T-cell (primary cell): ENCODE measurements around the gene NOL4L. TPM values are rescaled to one million over a fixed set of nuclear protein-coding genes. Genes with fewer than 3 reads are reported as not detected.

Experiments
- ATAC-seq, 4 experiments: fragments of 200-7000 bp in 3 of 4; fragments of 150-1000 bp in 1 of 4; cut with Tn5 transposase; replicated peaks in 1 of 4; 1 replicate in 3 of 4; 2 replicates in 1 of 4; pipeline ENCODE4 v1.10.0; 2021; ENCODE audit warnings: moderate library complexity in 3 of 4, mild to moderate bottlenecking in 2 of 4, moderate number of reproducible peaks in 1 of 4
- CTCF ChIA-PET, 2 donors: fragments of 300-600 bp; sonication (Branson Sonifier 250); formaldehyde crosslinking; loops; one replicate each; lab custom pipeline; 2022; ENCODE audit warnings: antibody characterized with exemption in 2 of 2; lab: Charles Lee
- POLR2A ChIA-PET, 2 donors: fragments of 300-600 bp; sonication (Branson Sonifier 250); formaldehyde crosslinking; loops; one replicate each; lab custom pipeline; 2022; ENCODE audit warnings: antibody characterized with exemption in 2 of 2; lab: Charles Lee
- DNase-seq, 35 experiments: peaks; one replicate each; pipeline versions ENCODE4 v3.0.0 to v3.0.0-alpha.2; 2013 to 2023
- H3K27ac ChIP-seq: one replicate; pipeline ENCODE4 v1.5.1; 2013; ENCODE audit warnings: low read length
- H3K27me3 ChIP-seq, 2 experiments: replicated peaks in 1 of 2; 1 replicate in 1 of 2; 2 replicates in 1 of 2; pipeline versions ENCODE4 v1.6.1 to v1.7.0; 2013; ENCODE audit warnings: low read length in 1 of 2, mixed read lengths in 1 of 2; ENCODE audit not compliant: control insufficient read depth in 2 of 2, insufficient read depth in 2 of 2; ENCODE audit errors: extremely low read depth in 1 of 2
- H3K36me3 ChIP-seq, 2 donors: 1 replicate in 1 of 2; 2 replicates in 1 of 2; pipeline versions ENCODE4 v1.6.1 to v1.7.0; 2013; ENCODE audit warnings: low read length in 1 of 2; ENCODE audit not compliant: control insufficient read depth in 2 of 2, insufficient read depth in 1 of 2; ENCODE audit errors: extremely low read depth in 1 of 2
- H3K4me1 ChIP-seq, 2 experiments: 1 replicate in 1 of 2; 2 replicates in 1 of 2; pipeline versions ENCODE4 v1.6.1 to v1.7.0; 2013; ENCODE audit warnings: low read length in 2 of 2, mixed read lengths in 1 of 2; ENCODE audit not compliant: insufficient read depth in 2 of 2, control insufficient read depth in 1 of 2; ENCODE audit errors: extremely low read depth in 1 of 2
- H3K4me3 ChIP-seq, 2 donors: 1 replicate in 1 of 2; 2 replicates in 1 of 2; pipeline versions ENCODE4 v1.5.1 to v1.7.0; 2013; ENCODE audit warnings: mild to moderate bottlenecking in 2 of 2, low read length in 1 of 2, moderate library complexity in 1 of 2; ENCODE audit not compliant: control insufficient read depth in 1 of 2; ENCODE audit errors: extremely low read depth in 1 of 2
- H3K9me3 ChIP-seq: 2 replicates; pipeline ENCODE4 v1.7.0; 2013
- H3K27ac Mint-ChIP-seq, 2 donors: one replicate each; pipeline ENCODE4 v1.8.0; 2020 to 2021; ENCODE audit warnings: mild to moderate bottlenecking in 2 of 2, mixed read lengths in 2 of 2
- H3K27me3 Mint-ChIP-seq, 2 donors: one replicate each; pipeline ENCODE4 v1.8.0; 2021 to 2022; ENCODE audit warnings: mixed read lengths in 2 of 2
- H3K36me3 Mint-ChIP-seq: one replicate; pipeline ENCODE4 v1.8.0; 2021; ENCODE audit warnings: mixed read lengths
- H3K4me1 Mint-ChIP-seq, 3 donors: one replicate each; pipeline ENCODE4 v1.8.0; 2020 to 2022; ENCODE audit warnings: mixed read lengths in 3 of 3, mild to moderate bottlenecking in 1 of 3
- H3K4me3 Mint-ChIP-seq, 3 donors: one replicate each; pipeline ENCODE4 v1.8.0; 2020 to 2022; ENCODE audit warnings: mild to moderate bottlenecking in 3 of 3, mixed read lengths in 3 of 3, moderate library complexity in 3 of 3
- H3K9me3 Mint-ChIP-seq, 3 donors: one replicate each; pipeline ENCODE4 v1.8.0; 2020 to 2022; ENCODE audit warnings: mixed read lengths in 3 of 3
- WGBS: methylation state at CpG from one replicate; pipeline ENCODE4 v1.1.5; 2013; ENCODE audit warnings: missing lambda C conversion rate; ENCODE audit not compliant: insufficient coverage; 5-methylcytosine and 5-hydroxymethylcytosine counted together
- total RNA-seq, 35 experiments: library from RNA in 6 of 35; stranded (reverse) in 6 of 35; fragments of 120-200 nt in 1 of 35; gene quantifications; one replicate each; pipeline versions ENCODE4 v1.2.1 to v1.2.4 and lab custom pipeline; 2013 to 2026

The NOL4L gene
- total RNA-seq, 5 donors from 2014 or later (not counting 1 experiment from before 2014, with no cell fraction given): 63.5 to 88.8 (median 74.4) TPM

DNA sequence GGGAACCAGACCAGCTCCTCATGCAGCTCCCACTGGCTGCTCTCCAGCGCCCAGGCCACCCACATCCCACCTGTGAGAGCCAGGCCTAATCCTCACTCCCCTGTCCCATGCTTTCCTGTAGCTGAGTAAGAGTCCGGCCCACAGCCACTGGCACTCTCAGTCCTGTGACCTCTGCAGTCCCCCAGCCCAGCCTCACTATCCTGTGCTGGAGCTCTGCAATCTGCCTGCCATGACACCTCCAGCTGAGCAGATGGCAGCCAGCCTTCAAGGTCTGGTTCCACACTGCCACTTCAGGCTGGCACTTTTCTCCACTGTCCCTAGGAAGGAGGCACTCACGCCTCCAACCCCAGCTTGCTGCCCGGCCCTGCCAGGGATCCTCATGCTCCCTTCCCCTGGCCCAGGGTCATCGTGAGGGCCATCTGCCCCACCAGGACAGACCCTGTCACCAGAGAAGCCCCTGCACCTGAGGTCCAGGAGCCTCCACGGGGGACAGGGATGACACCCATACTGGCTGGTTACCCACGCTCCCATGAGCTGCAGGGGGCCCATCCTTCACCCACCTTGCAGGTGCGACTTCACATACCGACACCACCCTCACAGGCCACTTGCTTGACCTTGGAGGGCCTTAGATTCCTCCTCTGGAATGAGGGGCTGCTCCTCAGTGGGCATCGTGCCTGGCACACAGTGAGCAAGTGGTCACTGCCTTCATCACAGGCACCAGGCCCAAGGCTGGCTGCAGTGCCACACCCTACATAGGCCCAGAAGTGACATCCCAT lies 126.9 kb downstream of the NOL4L start:
- peaks cover 0 to 5% of the 10 kb centered on the region in 2 experiments for H3K4me1 ChIP-seq
- H3K36me3 Mint-ChIP-seq: peaks cover 12% of the 10 kb centered on the region
- no peak overlapping the region for H3K4me3 Mint-ChIP-seq
- CTCF ChIA-PET: interaction anchor here in 1 of 2 donors (0.7 kb wide), 1 partner anchor 33 kb away, joined by 5 read pairs; no protein-coding TSS in a partner anchor
- no peaks in the 10 kb centered on the region for H3K27me3 Mint-ChIP-seq
- no peak overlapping the region for H3K4me3 ChIP-seq
- peaks cover 27 to 52% of the 10 kb centered on the region in 2 donors for H3K36me3 ChIP-seq
- 94% methylated on average over 10 of the region's 10 CpGs for whole genome bisulfite sequencing
- DNase-seq (no peak), ATAC-seq (no peak)
- H3K4me1 Mint-ChIP-seq: peaks cover 6 to 12% (median 11%) of the 10 kb centered on the region in 3 donors
- POLR2A ChIA-PET: interaction anchor here in 1 of 2 donors (0.6 kb wide), 1 partner anchor 18 kb away, joined by 3 read pairs; no protein-coding TSS in a partner anchor
- peak overlapping the region; percentile 55 to 72 for H3K27ac Mint-ChIP-seq
- H3K27me3 ChIP-seq: no peaks in the 10 kb centered on the region
- H3K9me3 Mint-ChIP-seq: no peaks in the 10 kb centered on the region
- H3K9me3 ChIP-seq: no peaks in the 10 kb centered on the region
- no peak overlapping the region for H3K27ac ChIP-seq

DNA sequence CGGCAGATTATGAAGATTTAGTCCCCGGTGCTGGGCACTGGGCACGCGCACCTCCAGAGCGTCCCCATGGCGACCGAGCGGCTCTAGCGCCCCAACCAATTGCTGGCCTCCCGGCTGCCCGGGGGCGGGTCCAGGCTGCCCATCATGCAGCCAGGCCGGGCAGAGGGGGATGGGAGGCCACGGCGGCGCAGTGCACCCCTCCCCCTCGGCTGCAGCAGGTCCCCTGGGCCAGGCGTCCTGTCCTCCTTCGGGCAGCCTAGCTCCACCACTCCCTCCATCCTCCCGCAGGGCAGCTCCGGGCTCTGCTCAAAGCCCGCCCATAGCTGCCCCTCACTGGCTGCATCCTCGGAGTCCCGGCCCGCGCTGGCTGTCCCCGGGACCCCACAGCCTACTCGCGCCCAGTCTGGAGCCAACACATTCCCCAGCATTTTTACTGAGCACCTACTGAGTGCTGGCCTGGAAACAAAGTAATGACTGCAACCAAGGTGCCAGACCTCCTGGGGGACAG lies 127.6 kb downstream of the NOL4L start:
- Mint-ChIP-seq H3K36me3 (peaks cover 15% of the 10 kb centered on the region), H3K27me3 (no peaks in the 10 kb centered on the region), H3K27ac (peak overlapping the region in 1 of 2 donors; percentile 72), H3K4me3 (no peak overlapping the region), H3K4me1 (peaks cover 9 to 14% (median 12%) of the 10 kb centered on the region in 3 donors), H3K9me3 (no peaks in the 10 kb centered on the region)
- peaks cover 27 to 57% of the 10 kb centered on the region in 2 donors for H3K36me3 ChIP-seq
- H3K4me3 ChIP-seq: no peak overlapping the region
- POLR2A ChIA-PET: no interaction called here
- no peak for DNase-seq
- no peaks in the 10 kb centered on the region for H3K27me3 ChIP-seq
- ATAC-seq: no peak
- H3K9me3 ChIP-seq: no peaks in the 10 kb centered on the region
- H3K27ac ChIP-seq: no peak overlapping the region
- CTCF ChIA-PET: no interaction called here
- WGBS: 88% methylated on average over 28 of the region's 29 CpGs
- peaks cover 0 to 5% of the 10 kb centered on the region in 2 experiments for H3K4me1 ChIP-seq

DNA sequence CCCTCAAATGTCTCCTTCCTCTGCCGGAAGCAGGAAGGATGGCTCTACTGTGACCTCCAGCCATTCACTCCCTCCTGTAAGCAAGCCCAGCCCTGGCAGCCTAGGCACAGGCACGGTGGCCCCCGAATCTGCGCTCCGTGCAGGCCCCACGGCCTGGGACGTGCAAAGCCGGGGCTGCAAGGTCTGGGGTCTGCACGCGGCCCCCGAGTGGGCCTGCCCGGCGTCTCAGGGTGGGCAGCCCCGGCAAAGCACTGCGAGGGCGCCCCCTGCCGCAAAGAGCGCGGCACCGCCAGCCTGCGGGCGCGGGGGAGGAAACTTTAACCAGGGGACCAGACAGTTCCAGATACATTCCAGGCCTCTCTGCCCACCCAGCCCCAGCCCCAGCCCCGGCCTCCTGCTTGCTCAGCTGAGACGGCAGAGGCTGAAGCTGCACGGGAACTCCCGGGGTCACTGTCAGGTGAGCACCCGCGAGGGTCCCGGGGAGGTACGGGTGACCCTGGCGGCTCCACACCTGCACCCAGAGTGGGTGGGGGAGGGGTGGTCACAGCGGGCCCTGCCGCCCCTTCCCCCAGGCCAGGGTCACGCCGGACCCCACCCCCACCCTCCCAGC lies 128.2 kb downstream of the NOL4L start:
- no peaks in the 10 kb centered on the region for H3K9me3 ChIP-seq
- no peak overlapping the region for H3K4me3 Mint-ChIP-seq
- ChIA-PET CTCF (no interaction called here), POLR2A (interaction anchor here in 1 of 2 donors (0.6 kb wide), 1 partner anchor 58 kb away, joined by 4 read pairs; no protein-coding TSS in a partner anchor)
- H3K27ac ChIP-seq: no peak overlapping the region
- no peaks in the 10 kb centered on the region for H3K9me3 Mint-ChIP-seq
- ATAC-seq (peak in 2 of 4 experiments; percentile 10 to 18), DNase-seq (peak in 4 of 35 experiments; percentile 10 to 25 (median 17))
- peaks cover 0 to 5% of the 10 kb centered on the region in 2 experiments for H3K4me1 ChIP-seq
- peaks cover 27 to 58% of the 10 kb centered on the region in 2 donors for H3K36me3 ChIP-seq
- H3K27me3 ChIP-seq: no peaks in the 10 kb centered on the region
- no peaks in the 10 kb centered on the region for H3K27me3 Mint-ChIP-seq
- peaks cover 16% of the 10 kb centered on the region for H3K36me3 Mint-ChIP-seq
- no peak overlapping the region for H3K27ac Mint-ChIP-seq
- no peak overlapping the region for H3K4me3 ChIP-seq
- H3K4me1 Mint-ChIP-seq: peaks cover 10 to 15% (median 12%) of the 10 kb centered on the region in 3 donors
- 83% methylated on average over 21 of the region's 36 CpGs for WGBS

DNA sequence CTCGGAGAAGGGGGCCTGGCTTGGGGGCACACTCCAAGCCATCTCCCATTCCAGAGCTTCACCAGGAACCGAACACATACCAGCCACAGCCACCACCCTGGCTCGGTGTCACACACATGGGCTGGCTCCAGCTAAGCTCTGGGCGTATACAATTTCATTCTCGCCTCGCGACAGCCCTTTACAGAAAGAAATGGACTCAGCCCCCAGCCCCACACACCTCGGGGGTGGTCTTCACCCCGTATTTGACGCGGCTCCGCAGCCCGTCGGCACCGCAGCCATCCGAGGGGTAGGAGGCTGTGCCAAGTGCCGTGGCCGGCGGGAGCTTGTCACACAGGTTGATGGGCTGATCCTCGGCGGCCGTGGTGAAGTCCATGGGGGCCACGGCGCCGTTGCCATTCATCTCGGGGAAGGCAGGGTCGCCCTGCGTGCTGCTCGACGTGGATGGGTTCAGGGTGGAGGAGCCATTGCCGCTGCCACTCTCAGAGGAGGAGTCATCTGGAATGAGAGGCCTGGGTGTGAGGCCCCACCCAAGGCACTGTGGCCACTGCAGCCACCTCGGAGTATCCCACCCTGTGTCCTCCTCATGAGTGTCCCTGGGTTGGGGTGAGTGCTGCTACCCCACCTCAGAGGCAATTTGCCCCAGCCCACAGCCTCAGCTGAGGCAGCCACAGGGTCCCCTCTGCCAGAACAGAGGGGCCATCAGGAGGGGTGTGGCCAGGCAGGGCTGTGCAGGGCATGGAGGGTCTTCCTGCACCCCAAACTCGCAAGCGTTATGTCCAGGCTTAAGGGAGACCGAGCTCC lies 129.0 kb downstream of the NOL4L start:
- no peak overlapping the region for H3K27ac ChIP-seq
- no peaks in the 10 kb centered on the region for H3K27me3 Mint-ChIP-seq
- H3K27me3 ChIP-seq: no peaks in the 10 kb centered on the region
- peaks cover 10 to 15% (median 12%) of the 10 kb centered on the region in 3 donors for H3K4me1 Mint-ChIP-seq
- H3K9me3 ChIP-seq: no peaks in the 10 kb centered on the region
- no peaks in the 10 kb centered on the region for H3K9me3 Mint-ChIP-seq
- 94% methylated on average over 28 of the region's 35 CpGs for WGBS
- DNase-seq (no peak), ATAC-seq (no peak)
- CTCF ChIA-PET: no interaction called here
- peaks cover 28 to 63% of the 10 kb centered on the region in 2 donors for H3K36me3 ChIP-seq
- POLR2A ChIA-PET: interaction anchor here in 1 of 2 donors (0.6 kb wide), 1 partner anchor 57 kb away, joined by 4 read pairs; no protein-coding TSS in a partner anchor
- H3K4me1 ChIP-seq: peaks cover 0 to 5% of the 10 kb centered on the region in 2 experiments
- H3K27ac Mint-ChIP-seq: no peak overlapping the region
- peaks cover 16% of the 10 kb centered on the region for H3K36me3 Mint-ChIP-seq
- no peak overlapping the region for H3K4me3 Mint-ChIP-seq
- H3K4me3 ChIP-seq: no peak overlapping the region

DNA sequence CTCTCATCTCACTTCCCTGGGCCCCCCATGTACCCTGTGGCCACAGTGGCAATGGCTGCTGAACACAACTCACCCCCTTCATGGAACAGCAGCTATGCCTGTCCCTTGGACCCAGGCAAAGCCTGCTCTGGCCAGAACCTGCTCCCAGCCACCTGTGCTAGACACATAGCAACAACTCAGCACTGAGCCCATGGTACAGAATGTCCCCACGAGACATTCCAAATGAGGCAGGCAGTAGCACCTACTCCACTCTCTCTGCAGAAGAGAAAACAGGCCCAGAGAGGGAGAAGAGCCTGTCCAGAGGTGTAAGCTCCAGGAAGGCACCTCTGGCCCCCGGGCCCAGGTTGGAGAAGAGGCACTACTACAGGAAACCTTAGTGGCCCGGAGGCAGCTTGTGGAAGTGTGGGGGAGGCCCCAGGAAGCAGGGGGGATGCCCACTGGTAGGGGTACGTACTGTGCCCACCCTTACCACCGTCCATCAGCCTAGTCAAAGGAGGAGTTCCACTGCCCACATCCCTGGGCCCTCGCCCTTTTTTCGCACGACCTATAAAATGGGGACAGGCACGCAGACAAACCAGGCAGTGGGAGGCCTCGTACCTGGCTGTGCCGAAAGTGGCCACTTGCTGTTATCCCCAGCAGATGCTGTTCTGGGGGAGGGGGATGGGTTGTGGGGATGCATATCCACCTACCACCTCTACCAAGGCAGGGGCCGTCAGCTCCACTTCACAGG lies 129.8 kb downstream of the NOL4L start:
- Histone ChIP-seq H3K9me3 (no peaks in the 10 kb centered on the region), H3K4me3 (no peak overlapping the region), H3K27ac (no peak overlapping the region), H3K27me3 (no peaks in the 10 kb centered on the region), H3K36me3 (peaks cover 21 to 66% of the 10 kb centered on the region in 2 donors), H3K4me1 (peaks cover 0 to 6% of the 10 kb centered on the region in 2 experiments)
- Mint-ChIP-seq H3K4me3 (no peak overlapping the region), H3K9me3 (no peaks in the 10 kb centered on the region), H3K27ac (peak overlapping the region in 1 of 2 donors; percentile 79), H3K27me3 (no peaks in the 10 kb centered on the region), H3K4me1 (peaks cover 10 to 15% (median 12%) of the 10 kb centered on the region in 3 donors), H3K36me3 (peaks cover 16% of the 10 kb centered on the region)
- WGBS: 74% methylated on average over 2 of the region's 12 CpGs
- ATAC-seq (no peak), DNase-seq (no peak)
- ChIA-PET POLR2A (no interaction called here), CTCF (no interaction called here)
